Measurements from ENCODE around the gene TRIM42.

Gene TRIM42

GRCh38 chr3:140699516-140700231 is 21.8 kb downstream of the TRIM42 start:
- ChIA-PET CTCF (no interaction called here), POLR2A (no interaction called here)
- Histone ChIP-seq H3K4me1 (ENCODE audit: control extremely low read depth in 1 of 4, control insufficient read depth in 4 of 4, insufficient read depth in 4 of 4, low read length in 3 of 4) (no peaks in the 10 kb centered on the region), H3K9me3 (ENCODE audit: control extremely low read depth in 1 of 5, control insufficient read depth in 4 of 5, insufficient read depth in 2 of 5, low read depth in 1 of 5, low read length in 4 of 5) (peaks cover 0 to 2% (median 0%) of the 10 kb centered on the region in 5 experiments), H3K4me3 (ENCODE audit: control insufficient read depth in 1 of 7, extremely low read depth in 1 of 7, insufficient read depth in 4 of 7, low read depth in 2 of 7, low read length in 6 of 7) (no peak overlapping the region), H3K36me3 (ENCODE audit: control insufficient read depth in 4 of 4, insufficient read depth in 4 of 4, low read length in 3 of 4) (no peaks in the 10 kb centered on the region), H3K27me3 (replicated peaks in 2 of 5; ENCODE audit: control insufficient read depth in 4 of 5, insufficient read depth in 5 of 5, low read length in 4 of 5) (peaks cover 0 to 2% (median 0%) of the 10 kb centered on the region in 5 experiments), H3K27ac (ENCODE audit: insufficient read depth in 1 of 2, low read depth in 1 of 2, low read length in 2 of 2, poor library complexity in 1 of 2, severe bottlenecking in 2 of 2) (no peak overlapping the region)
- WGBS (ENCODE audit: insufficient coverage) = 83% methylated on average over 1 of the region's 3 CpGs
- no peak for DNase-seq

- no peak overlapping the region for H3K4me3 ChIP-seq (ENCODE audit: control insufficient read depth in 1 of 7, extremely low read depth in 1 of 7, insufficient read depth in 4 of 7, low read depth in 2 of 7, low read length in 6 of 7)
- no CpG with 5 or more reads among the region's 4 CpGs for WGBS (ENCODE audit: insufficient coverage)
- ChIA-PET POLR2A (no interaction called here), CTCF (no interaction called here)
- peaks cover 0 to 2% (median 0%) of the 10 kb centered on the region in 5 experiments for H3K27me3 ChIP-seq (replicated peaks in 2 of 5; ENCODE audit: control insufficient read depth in 4 of 5, insufficient read depth in 5 of 5, low read length in 4 of 5)
- DNase-seq = no peak
- no peak overlapping the region for H3K27ac ChIP-seq (ENCODE audit: insufficient read depth in 1 of 2, low read depth in 1 of 2, low read length in 2 of 2, poor library complexity in 1 of 2, severe bottlenecking in 2 of 2)
- peaks cover 0 to 3% (median 0%) of the 10 kb centered on the region in 5 experiments for H3K9me3 ChIP-seq (ENCODE audit: control extremely low read depth in 1 of 5, control insufficient read depth in 4 of 5, insufficient read depth in 2 of 5, low read depth in 1 of 5, low read length in 4 of 5)
- no peaks in the 10 kb centered on the region for H3K36me3 ChIP-seq (ENCODE audit: control insufficient read depth in 4 of 4, insufficient read depth in 4 of 4, low read length in 3 of 4)
- H3K4me1 ChIP-seq (ENCODE audit: control extremely low read depth in 1 of 4, control insufficient read depth in 4 of 4, insufficient read depth in 4 of 4, low read length in 3 of 4) = no peaks in the 10 kb centered on the region
Measured at GRCh38 chr3:140702281-140702680, 24.4 kb downstream of the TRIM42 start.

GRCh38 chr3:140703496-140703895 is 25.6 kb downstream of the TRIM42 start:
- WGBS (ENCODE audit: insufficient coverage) = 100% methylated on average over 1 of the region's 1 CpG
- POLR2A ChIA-PET = no interaction called here
- peaks cover 0 to 3% (median 0%) of the 10 kb centered on the region in 5 experiments for H3K9me3 ChIP-seq (ENCODE audit: control extremely low read depth in 1 of 5, control insufficient read depth in 4 of 5, insufficient read depth in 2 of 5, low read depth in 1 of 5, low read length in 4 of 5)

GRCh38 chr3:140704733-140705132 is 26.9 kb downstream of the TRIM42 start:
- no peak for DNase-seq
- POLR2A ChIA-PET = no interaction called here
- Histone ChIP-seq H3K27me3 (replicated peaks in 2 of 5; ENCODE audit: control insufficient read depth in 4 of 5, insufficient read depth in 5 of 5, low read length in 4 of 5) (peaks cover 0 to 2% (median 0%) of the 10 kb centered on the region in 5 experiments), H3K9me3 (ENCODE audit: control extremely low read depth in 1 of 5, control insufficient read depth in 4 of 5, insufficient read depth in 2 of 5, low read depth in 1 of 5, low read length in 4 of 5) (peaks cover 0 to 3% (median 0%) of the 10 kb centered on the region in 5 experiments), H3K4me1 (ENCODE audit: control extremely low read depth in 1 of 4, control insufficient read depth in 4 of 4, insufficient read depth in 4 of 4, low read length in 3 of 4) (no peaks in the 10 kb centered on the region), H3K4me3 (ENCODE audit: control insufficient read depth in 1 of 7, extremely low read depth in 1 of 7, insufficient read depth in 4 of 7, low read depth in 2 of 7, low read length in 6 of 7) (no peak overlapping the region), H3K27ac (ENCODE audit: insufficient read depth in 1 of 2, low read depth in 1 of 2, low read length in 2 of 2, poor library complexity in 1 of 2, severe bottlenecking in 2 of 2) (no peak overlapping the region), H3K36me3 (ENCODE audit: control insufficient read depth in 4 of 4, insufficient read depth in 4 of 4, low read length in 3 of 4) (no peaks in the 10 kb centered on the region)
- 86% methylated on average over 1 of the region's 1 CpG for WGBS (ENCODE audit: insufficient coverage)
- CTCF ChIA-PET = no interaction called here

More at GRCh38 chr3:140703496-140703895, 25.6 kb downstream of the TRIM42 start:
- Histone ChIP-seq H3K4me1 (ENCODE audit: control extremely low read depth in 1 of 4, control insufficient read depth in 4 of 4, insufficient read depth in 4 of 4, low read length in 3 of 4) (no peaks in the 10 kb centered on the region), H3K36me3 (ENCODE audit: control insufficient read depth in 4 of 4, insufficient read depth in 4 of 4, low read length in 3 of 4) (no peaks in the 10 kb centered on the region), H3K27me3 (replicated peaks in 2 of 5; ENCODE audit: control insufficient read depth in 4 of 5, insufficient read depth in 5 of 5, low read length in 4 of 5) (peaks cover 0 to 2% (median 0%) of the 10 kb centered on the region in 5 experiments), H3K27ac (ENCODE audit: insufficient read depth in 1 of 2, low read depth in 1 of 2, low read length in 2 of 2, poor library complexity in 1 of 2, severe bottlenecking in 2 of 2) (no peak overlapping the region), H3K4me3 (ENCODE audit: control insufficient read depth in 1 of 7, extremely low read depth in 1 of 7, insufficient read depth in 4 of 7, low read depth in 2 of 7, low read length in 6 of 7) (no peak overlapping the region)
- CTCF ChIA-PET = no interaction called here
- DNase-seq = no peak

- peaks cover 0 to 3% (median 0%) of the 10 kb centered on the region in 5 experiments for H3K9me3 ChIP-seq (ENCODE audit: control extremely low read depth in 1 of 5, control insufficient read depth in 4 of 5, insufficient read depth in 2 of 5, low read depth in 1 of 5, low read length in 4 of 5)
- H3K27ac ChIP-seq (ENCODE audit: insufficient read depth in 1 of 2, low read depth in 1 of 2, low read length in 2 of 2, poor library complexity in 1 of 2, severe bottlenecking in 2 of 2) = no peak overlapping the region
- no peak for DNase-seq
- H3K4me3 ChIP-seq (ENCODE audit: control insufficient read depth in 1 of 7, extremely low read depth in 1 of 7, insufficient read depth in 4 of 7, low read depth in 2 of 7, low read length in 6 of 7) = no peak overlapping the region
- CTCF ChIA-PET = no interaction called here
- peaks cover 0 to 2% (median 0%) of the 10 kb centered on the region in 5 experiments for H3K27me3 ChIP-seq (replicated peaks in 2 of 5; ENCODE audit: control insufficient read depth in 4 of 5, insufficient read depth in 5 of 5, low read length in 4 of 5)
- no peaks in the 10 kb centered on the region for H3K4me1 ChIP-seq (ENCODE audit: control extremely low read depth in 1 of 4, control insufficient read depth in 4 of 4, insufficient read depth in 4 of 4, low read length in 3 of 4)
- POLR2A ChIA-PET = no interaction called here
- no peaks in the 10 kb centered on the region for H3K36me3 ChIP-seq (ENCODE audit: control insufficient read depth in 4 of 4, insufficient read depth in 4 of 4, low read length in 3 of 4)
Measured at GRCh38 chr3:140705954-140706353, 28.1 kb downstream of the TRIM42 start.

- ChIA-PET POLR2A (no interaction called here), CTCF (no interaction called here)
- Histone ChIP-seq H3K27ac (ENCODE audit: insufficient read depth in 1 of 2, low read depth in 1 of 2, low read length in 2 of 2, poor library complexity in 1 of 2, severe bottlenecking in 2 of 2) (no peak overlapping the region), H3K9me3 (ENCODE audit: control extremely low read depth in 1 of 5, control insufficient read depth in 4 of 5, insufficient read depth in 2 of 5, low read depth in 1 of 5, low read length in 4 of 5) (peaks cover 0 to 3% (median 0%) of the 10 kb centered on the region in 5 experiments), H3K4me1 (ENCODE audit: control extremely low read depth in 1 of 4, control insufficient read depth in 4 of 4, insufficient read depth in 4 of 4, low read length in 3 of 4) (no peaks in the 10 kb centered on the region), H3K4me3 (ENCODE audit: control insufficient read depth in 1 of 7, extremely low read depth in 1 of 7, insufficient read depth in 4 of 7, low read depth in 2 of 7, low read length in 6 of 7) (no peak overlapping the region), H3K36me3 (ENCODE audit: control insufficient read depth in 4 of 4, insufficient read depth in 4 of 4, low read length in 3 of 4) (no peaks in the 10 kb centered on the region), H3K27me3 (replicated peaks in 2 of 5; ENCODE audit: control insufficient read depth in 4 of 5, insufficient read depth in 5 of 5, low read length in 4 of 5) (peaks cover 0 to 2% (median 0%) of the 10 kb centered on the region in 5 experiments)
- DNase-seq = no peak
Measured at GRCh38 chr3:140706360-140706759, 28.5 kb downstream of the TRIM42 start.

GRCh38 chr3:140708815-140709214 is 31.0 kb downstream of the TRIM42 start:
- Histone ChIP-seq H3K27ac (ENCODE audit: insufficient read depth in 1 of 2, low read depth in 1 of 2, low read length in 2 of 2, poor library complexity in 1 of 2, severe bottlenecking in 2 of 2) (no peak overlapping the region), H3K4me3 (ENCODE audit: control insufficient read depth in 1 of 7, extremely low read depth in 1 of 7, insufficient read depth in 4 of 7, low read depth in 2 of 7, low read length in 6 of 7) (no peak overlapping the region), H3K36me3 (ENCODE audit: control insufficient read depth in 4 of 4, insufficient read depth in 4 of 4, low read length in 3 of 4) (no peaks in the 10 kb centered on the region), H3K27me3 (replicated peaks in 2 of 5; ENCODE audit: control insufficient read depth in 4 of 5, insufficient read depth in 5 of 5, low read length in 4 of 5) (peaks cover 0 to 2% (median 0%) of the 10 kb centered on the region in 5 experiments), H3K9me3 (ENCODE audit: control extremely low read depth in 1 of 5, control insufficient read depth in 4 of 5, insufficient read depth in 2 of 5, low read depth in 1 of 5, low read length in 4 of 5) (peaks cover 0 to 3% (median 0%) of the 10 kb centered on the region in 5 experiments), H3K4me1 (ENCODE audit: control extremely low read depth in 1 of 4, control insufficient read depth in 4 of 4, insufficient read depth in 4 of 4, low read length in 3 of 4) (peaks cover 0 to 2% (median 0%) of the 10 kb centered on the region in 4 experiments)
- ChIA-PET POLR2A (no interaction called here), CTCF (no interaction called here)
- DNase-seq = no peak
- 80% methylated on average over 1 of the region's 2 CpGs for WGBS (ENCODE audit: insufficient coverage)
